GM12801 (cell line): Measurements from ENCODE around the gene DCX.

Experiments
- TF ChIP-seq, protein P1 (sequence below): IDR thresholded peaks from one replicate; pipeline ENCODE4 v1.5.1; 2011; ENCODE audit warnings: control low read depth; ENCODE audit not compliant: insufficient read length; ENCODE audit errors: extremely low read depth

Gene DCX

DNA sequence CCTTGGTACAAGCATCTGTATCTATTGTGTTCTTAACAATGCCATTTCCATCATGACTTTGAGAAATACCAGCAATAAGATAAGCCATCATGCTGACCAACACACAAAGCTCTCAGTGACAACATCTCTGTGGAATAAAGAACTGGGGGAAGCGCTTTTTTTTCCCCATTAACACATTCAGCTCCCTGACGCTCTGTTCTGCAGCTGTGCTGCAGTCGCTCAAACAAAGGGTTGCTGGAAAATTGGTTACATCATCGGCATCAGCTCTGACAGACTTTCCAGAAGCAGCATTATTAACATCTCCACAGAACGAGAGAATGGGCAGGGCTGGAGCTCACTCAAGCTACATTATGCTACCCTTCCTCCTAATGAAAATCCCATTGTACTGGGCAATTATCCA is 39.9 kb downstream of the DCX start:
- TF ChIP-seq, protein P1, sequence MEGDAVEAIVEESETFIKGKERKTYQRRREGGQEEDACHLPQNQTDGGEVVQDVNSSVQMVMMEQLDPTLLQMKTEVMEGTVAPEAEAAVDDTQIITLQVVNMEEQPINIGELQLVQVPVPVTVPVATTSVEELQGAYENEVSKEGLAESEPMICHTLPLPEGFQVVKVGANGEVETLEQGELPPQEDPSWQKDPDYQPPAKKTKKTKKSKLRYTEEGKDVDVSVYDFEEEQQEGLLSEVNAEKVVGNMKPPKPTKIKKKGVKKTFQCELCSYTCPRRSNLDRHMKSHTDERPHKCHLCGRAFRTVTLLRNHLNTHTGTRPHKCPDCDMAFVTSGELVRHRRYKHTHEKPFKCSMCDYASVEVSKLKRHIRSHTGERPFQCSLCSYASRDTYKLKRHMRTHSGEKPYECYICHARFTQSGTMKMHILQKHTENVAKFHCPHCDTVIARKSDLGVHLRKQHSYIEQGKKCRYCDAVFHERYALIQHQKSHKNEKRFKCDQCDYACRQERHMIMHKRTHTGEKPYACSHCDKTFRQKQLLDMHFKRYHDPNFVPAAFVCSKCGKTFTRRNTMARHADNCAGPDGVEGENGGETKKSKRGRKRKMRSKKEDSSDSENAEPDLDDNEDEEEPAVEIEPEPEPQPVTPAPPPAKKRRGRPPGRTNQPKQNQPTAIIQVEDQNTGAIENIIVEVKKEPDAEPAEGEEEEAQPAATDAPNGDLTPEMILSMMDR: no peak

DNA sequence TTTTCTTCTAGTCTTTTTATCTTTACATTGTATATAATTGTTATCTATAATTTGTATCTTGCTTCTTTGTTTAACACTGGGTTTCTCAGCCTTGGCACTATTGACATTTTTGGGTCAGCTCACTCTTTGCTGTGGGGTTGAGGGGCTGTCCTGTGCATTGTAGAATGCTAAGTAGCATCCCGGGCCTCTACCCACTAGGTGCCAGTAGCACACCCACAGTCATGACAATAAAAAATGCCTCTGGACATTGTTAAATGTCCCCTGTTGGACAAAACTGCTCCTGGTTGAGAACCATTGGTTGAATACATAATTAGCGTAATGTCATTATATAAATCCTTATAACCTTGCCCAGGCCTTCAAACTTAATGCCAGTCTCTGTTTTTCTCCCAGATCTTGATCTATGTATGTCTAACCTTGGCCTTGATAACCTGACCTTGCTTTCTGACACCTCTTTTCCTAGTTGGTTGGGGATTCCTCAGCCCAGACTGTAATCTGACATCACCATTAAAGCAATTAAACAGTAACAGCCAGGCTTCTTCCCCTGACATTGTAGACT is 46.1 kb downstream of the DCX start:
- TF ChIP-seq, protein P1: no peak

DNA sequence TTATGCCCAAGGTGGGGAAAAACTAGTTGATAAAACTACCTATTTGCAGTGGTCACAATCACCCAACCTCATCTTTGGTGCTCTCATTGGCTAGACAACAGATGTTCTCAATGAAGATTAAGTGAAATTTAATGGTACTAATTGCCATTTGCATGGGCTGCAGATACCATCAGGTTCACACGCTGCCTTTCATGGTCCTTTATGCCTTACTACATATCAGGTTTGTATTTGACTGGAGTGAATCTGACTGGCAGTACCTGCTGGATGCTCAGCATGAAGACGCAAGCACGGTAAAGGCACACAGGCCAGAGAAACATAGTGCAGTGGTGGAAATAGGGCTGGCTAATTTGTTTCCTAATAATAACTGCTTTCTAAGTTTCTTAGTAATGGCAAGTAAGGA is 48.3 kb downstream of the DCX start:
- TF ChIP-seq, protein P1: no peak

DNA sequence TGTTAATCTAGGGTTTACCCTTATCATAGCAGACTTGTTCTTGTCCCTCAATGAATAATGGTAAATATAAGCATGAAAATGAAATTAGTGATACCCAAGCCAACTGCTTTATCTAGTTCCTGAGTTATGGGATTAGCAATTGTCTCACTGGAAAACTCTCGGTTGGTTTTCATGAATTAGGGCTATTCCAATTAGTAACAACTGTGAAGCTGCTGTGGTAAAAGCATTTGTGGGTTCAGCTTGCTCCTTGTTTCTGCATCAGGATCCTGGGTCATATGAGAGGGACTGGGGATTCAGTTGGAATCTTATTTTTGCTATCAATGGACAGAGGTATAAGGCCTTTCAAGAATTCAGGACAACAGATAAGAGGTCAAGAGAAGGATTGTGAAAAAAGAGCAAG is 50.2 kb downstream of the DCX start:
- TF ChIP-seq, protein P1: no peak

DNA sequence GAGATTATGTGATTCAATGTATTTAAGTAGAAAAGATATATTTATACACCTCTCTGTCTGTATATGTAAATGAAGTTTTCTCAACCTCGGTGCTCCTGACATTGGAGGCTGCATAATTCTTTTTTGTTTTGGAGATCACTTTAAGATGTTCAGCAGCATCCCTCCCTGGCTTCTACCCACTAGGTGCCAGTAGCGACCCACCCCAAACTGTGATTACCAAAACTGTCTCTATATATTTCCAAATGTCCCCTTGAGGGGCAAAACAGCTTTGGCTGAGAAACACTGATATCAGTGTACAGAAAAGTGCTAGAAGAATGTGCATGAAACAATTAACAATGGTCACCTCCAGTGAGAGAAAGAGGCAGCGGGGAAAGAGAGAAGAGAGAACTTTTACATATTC is 51.2 kb downstream of the DCX start:
- TF ChIP-seq, protein P1: no peak

DNA sequence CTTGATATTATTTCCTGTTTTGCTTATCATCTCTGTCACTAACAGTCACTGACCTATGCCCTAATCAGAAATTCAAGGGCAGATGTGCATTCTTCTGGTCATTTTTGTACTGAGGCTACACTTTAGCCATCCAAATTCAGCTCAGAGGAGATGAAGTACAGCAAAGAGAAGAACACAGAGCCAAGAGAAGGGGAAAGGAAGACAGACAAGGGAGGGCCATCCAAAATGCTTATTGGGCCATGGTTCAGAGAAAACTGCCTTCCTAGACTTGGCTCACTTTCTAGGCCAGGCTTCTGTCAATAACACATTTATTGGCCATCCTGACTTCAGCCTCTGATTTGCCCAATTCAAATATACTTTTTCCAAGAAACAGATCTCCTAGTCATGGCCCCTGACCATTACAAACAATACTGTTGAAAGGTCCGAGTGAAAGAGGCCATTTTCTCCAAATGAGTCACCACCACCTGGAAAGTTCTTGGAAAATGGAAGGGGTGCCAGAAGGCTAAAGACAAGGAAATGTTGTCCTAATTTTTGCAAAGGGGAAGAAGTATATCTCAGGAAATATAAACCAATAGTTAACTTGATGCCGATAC is 56.4 kb downstream of the DCX start:
- TF ChIP-seq, protein P1: no peak

DNA sequence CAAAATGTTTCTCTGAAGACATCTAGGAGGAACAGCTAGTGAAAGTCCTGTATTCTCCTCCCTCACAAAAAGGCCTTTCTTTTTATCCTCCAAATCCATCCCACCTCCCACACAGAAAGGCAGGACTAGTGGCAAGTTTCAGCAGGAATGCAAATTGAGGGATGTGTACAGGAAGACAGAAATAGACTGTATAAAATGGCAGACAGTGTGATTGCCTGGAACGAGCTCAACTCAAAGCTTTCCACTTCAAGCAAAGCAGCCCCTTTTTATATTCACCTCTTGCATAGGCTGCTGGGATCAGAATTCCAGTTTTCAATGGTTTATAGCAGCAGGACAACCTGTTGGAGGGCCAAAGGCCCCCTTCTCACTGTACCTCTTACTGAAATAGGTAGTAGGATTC is 57.5 kb downstream of the DCX start:
- TF ChIP-seq, protein P1: no peak
